BE2C (cell line): ENCODE results near the gene MYOZ1.

Experiments
- DNase-seq: peaks from one replicate; pipeline ENCODE4 v3.0.0-alpha.2; 2020
- H3K27me3 ChIP-seq: fragments of 250-450 bp; sonication (Bioruptor Pico); 2 replicates; pipeline ENCODE4 v1.5.1; 2020; ENCODE audit warnings: mild to moderate bottlenecking
- H3K36me3 ChIP-seq: fragments of 250-450 bp; sonication (Bioruptor Pico); 2 replicates; pipeline ENCODE4 v1.5.1; 2020; ENCODE audit warnings: mild to moderate bottlenecking
- H3K4me1 ChIP-seq: fragments of 250-450 bp; sonication (Bioruptor Pico); 2 replicates; pipeline ENCODE4 v1.5.1; 2020
- H3K4me3 ChIP-seq: 2 replicates; pipeline ENCODE4 v1.5.1; 2011; ENCODE audit warnings: low read depth, low read length
- H3K9me3 ChIP-seq: fragments of 250-450 bp; sonication (Bioruptor Pico); 2 replicates; pipeline ENCODE4 v1.5.1; 2020
- CTCF ChIP-seq: IDR thresholded peaks from 2 replicates; pipeline ENCODE4 v1.5.1; 2012; ENCODE audit warnings: mild to moderate bottlenecking, low read depth, low read length

MYOZ1 gene

GRCh38 chr10:73597346-73597745 lies 43.9 kb downstream of the MYOZ1 start:
- Histone ChIP-seq H3K9me3 (no peaks in the 10 kb centered on the region), H3K36me3 (no peaks in the 10 kb centered on the region), H3K4me1 (no peaks in the 10 kb centered on the region; the same call in 1 of the 2 replicates), H3K27me3 (no peaks in the 10 kb centered on the region), H3K4me3 (no peak overlapping the region)
- DNase-seq, result no peak
- TF ChIP-seq CTCF, result no peak

GRCh38 chr10:73593812-73594211 lies 47.5 kb downstream of the MYOZ1 start:
- no peaks in the 10 kb centered on the region for H3K9me3 ChIP-seq
- H3K4me1 ChIP-seq, result peaks cover 5% of the 10 kb centered on the region; the same call in 1 of the 2 replicates
- no peaks in the 10 kb centered on the region for H3K27me3 ChIP-seq
- H3K36me3 ChIP-seq, result no peaks in the 10 kb centered on the region
- H3K4me3 ChIP-seq, result no peak overlapping the region
- TF ChIP-seq CTCF, result no peak
- no peak for DNase-seq

GRCh38 chr10:73593110-73593509 lies 48.2 kb downstream of the MYOZ1 start:
- Histone ChIP-seq H3K4me1 (peaks cover 5% of the 10 kb centered on the region; the same call in 1 of the 2 replicates), H3K9me3 (no peaks in the 10 kb centered on the region), H3K4me3 (no peak overlapping the region), H3K36me3 (no peaks in the 10 kb centered on the region), H3K27me3 (no peaks in the 10 kb centered on the region)
- no peak for DNase-seq
- no peak for TF ChIP-seq CTCF

- Histone ChIP-seq H3K36me3 (no peaks in the 10 kb centered on the region), H3K4me3 (no peak overlapping the region), H3K9me3 (no peaks in the 10 kb centered on the region), H3K27me3 (no peaks in the 10 kb centered on the region), H3K4me1 (peaks cover 5% of the 10 kb centered on the region; the same call in 1 of the 2 replicates)
- TF ChIP-seq CTCF, result no peak
- peak; percentile 63 for DNase-seq
These were observed 49.2 kb downstream of the MYOZ1 start for GRCh38 chr10:73591935-73592699.

- DNase-seq, result no peak
- Histone ChIP-seq H3K4me3 (no peak within 1 kb of the TSS), H3K9me3 (no peaks in the 10 kb centered on the region), H3K4me1 (peaks cover 5% of the 10 kb centered on the region; the same call in 1 of the 2 replicates), H3K36me3 (no peaks in the 10 kb centered on the region), H3K27me3 (no peaks in the 10 kb centered on the region)
- TF ChIP-seq CTCF, result no peak
These were observed 50.1 kb downstream of the MYOZ1 start, which contains the start of gene USP54 for GRCh38 chr10:73590881-73591799. USP54 (minus strand) TSS chr10:73591342; CDS start chr10:73575658, 15,684 bp downstream.
